ENCODE measurements around the gene GRK3. TPM values are rescaled to one million over a fixed set of nuclear protein-coding genes. Genes with fewer than 3 reads are reported as not detected.

GRK3 gene
- total RNA-seq, 4 donors from 2014 or later, result 8.2 to 12.9 (median 10.2) TPM

DNA sequence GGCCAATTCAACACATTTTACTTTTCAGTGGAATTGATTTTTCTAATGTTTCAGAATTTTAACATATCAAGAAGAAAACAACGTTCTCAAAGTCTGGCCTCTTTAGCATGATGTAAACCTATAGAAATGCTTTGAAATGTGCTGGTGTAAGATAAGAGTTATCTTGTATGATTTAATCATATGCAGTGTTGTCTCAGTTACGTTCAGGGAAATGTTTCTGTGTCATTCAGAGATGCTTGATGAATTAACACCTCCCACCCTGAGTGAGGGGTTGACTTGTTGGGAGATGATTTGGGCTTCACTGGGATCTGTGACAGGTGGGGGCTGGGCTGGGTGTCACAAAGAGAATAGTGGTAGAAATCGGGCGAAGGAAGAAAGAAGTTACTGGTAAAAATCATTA, 161.8 kb downstream of the GRK3 start:
- TF ChIP-seq POLR2A (IDR thresholded peaks at IDR 0.05) (no peak), EP300 (IDR thresholded peaks at IDR 0.05) (no peak)
- TF ChIP-seq, protein P1, sequence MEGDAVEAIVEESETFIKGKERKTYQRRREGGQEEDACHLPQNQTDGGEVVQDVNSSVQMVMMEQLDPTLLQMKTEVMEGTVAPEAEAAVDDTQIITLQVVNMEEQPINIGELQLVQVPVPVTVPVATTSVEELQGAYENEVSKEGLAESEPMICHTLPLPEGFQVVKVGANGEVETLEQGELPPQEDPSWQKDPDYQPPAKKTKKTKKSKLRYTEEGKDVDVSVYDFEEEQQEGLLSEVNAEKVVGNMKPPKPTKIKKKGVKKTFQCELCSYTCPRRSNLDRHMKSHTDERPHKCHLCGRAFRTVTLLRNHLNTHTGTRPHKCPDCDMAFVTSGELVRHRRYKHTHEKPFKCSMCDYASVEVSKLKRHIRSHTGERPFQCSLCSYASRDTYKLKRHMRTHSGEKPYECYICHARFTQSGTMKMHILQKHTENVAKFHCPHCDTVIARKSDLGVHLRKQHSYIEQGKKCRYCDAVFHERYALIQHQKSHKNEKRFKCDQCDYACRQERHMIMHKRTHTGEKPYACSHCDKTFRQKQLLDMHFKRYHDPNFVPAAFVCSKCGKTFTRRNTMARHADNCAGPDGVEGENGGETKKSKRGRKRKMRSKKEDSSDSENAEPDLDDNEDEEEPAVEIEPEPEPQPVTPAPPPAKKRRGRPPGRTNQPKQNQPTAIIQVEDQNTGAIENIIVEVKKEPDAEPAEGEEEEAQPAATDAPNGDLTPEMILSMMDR (IDR thresholded peaks at IDR 0.05), result no peak
- Histone ChIP-seq H3K4me3 (no peak overlapping the region), H3K9me3 (no peaks in the 10 kb centered on the region), H3K27ac (no peak overlapping the region), H3K4me1 (no peaks in the 10 kb centered on the region), H3K27me3 (no peaks in the 10 kb centered on the region), H3K36me3 (peaks cover 0 to 6% (median 0%) of the 10 kb centered on the region in 3 donors)
- DNase-seq (ENCODE audit: low spot score in 2 of 2), result no peak
- 54 to 56% methylated on average over 4 of the region's 4 CpGs for WGBS, 2 donors

DNA sequence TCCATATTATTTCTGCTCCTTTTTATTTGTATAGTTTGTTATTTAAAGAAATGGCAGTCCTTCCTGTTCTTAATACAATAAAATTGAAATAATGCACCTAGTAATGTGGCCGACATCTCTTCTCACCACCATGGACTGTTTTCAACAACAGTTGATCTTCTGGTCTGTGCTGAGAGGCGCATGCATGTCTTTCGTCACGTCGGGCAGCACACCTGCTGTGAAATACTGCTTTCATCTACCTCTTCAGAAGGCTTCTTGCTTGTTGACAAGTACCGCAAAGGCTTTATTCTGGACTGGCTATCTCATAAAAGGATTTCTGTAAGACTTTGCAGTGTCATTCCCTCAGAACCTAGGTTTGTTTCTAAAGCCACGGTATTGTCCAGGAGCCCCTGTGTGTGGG, 163.6 kb downstream of the GRK3 start:
- H3K36me3 ChIP-seq, result no peaks in the 10 kb centered on the region
- DNase-seq (ENCODE audit: low spot score in 2 of 2), result no peak
- 79 to 86% methylated on average over 7 of the region's 7 CpGs for WGBS, 2 donors
- no peaks in the 10 kb centered on the region for H3K27me3 ChIP-seq
- H3K4me3 ChIP-seq, result no peak overlapping the region
- no peaks in the 10 kb centered on the region for H3K4me1 ChIP-seq
- H3K27ac ChIP-seq, result no peak overlapping the region
- TF ChIP-seq, protein P1 (IDR thresholded peaks at IDR 0.05), result no peak
- no peak for TF ChIP-seq EP300 (IDR thresholded peaks at IDR 0.05)
- TF ChIP-seq POLR2A (IDR thresholded peaks at IDR 0.05), result no peak
- no peaks in the 10 kb centered on the region for H3K9me3 ChIP-seq

DNA sequence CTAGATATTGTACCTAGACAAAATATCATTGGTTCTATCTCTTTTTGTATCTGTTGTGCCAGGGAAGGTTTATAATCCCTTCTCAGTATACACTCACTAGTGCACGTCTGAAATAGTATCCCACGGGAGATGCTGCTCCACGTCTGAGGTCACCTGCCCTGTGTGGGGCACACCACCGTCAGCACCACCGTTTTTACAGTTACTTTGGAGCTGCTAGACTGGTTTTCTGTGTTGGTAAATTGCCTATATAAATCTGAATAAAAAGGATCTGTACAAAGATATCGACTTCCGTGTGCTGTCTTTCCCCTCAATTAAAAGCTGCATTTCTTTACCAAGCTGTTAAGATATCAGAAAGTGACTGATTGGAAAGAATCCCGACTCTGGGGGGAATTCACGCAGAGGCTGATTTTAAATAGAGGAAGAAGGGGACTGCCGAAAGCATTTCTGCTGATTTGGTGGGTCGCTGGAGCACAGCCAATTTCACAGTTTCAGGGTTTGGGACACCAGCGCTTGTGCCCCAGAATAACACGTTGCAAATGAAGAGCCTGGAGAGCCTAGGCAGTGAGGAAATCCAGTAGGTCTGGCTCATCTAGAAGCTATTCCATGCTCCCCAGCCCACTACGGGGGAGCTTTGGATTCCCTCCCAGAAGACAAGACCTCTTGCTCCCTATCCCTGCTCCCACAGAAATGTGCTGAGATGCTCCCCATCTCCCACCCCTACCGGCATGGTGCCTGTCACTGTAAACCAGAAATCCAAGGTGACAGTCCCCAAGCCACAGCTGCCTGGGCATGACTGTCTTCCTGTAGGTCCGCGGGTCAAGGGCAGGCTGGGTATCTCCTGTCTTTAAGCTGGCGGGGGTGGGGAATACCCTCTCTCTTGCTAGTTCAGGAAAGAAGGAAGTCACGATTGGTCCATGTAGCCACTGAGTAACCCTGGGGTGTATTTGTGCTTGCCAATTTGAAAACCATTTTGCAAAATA, 164.8 kb downstream of the GRK3 start:
- Histone ChIP-seq H3K4me3 (no peak overlapping the region), H3K4me1 (no peaks in the 10 kb centered on the region), H3K27ac (no peak overlapping the region), H3K27me3 (no peaks in the 10 kb centered on the region), H3K36me3 (no peaks in the 10 kb centered on the region), H3K9me3 (no peaks in the 10 kb centered on the region)
- DNase-seq (ENCODE audit: low spot score in 2 of 2), result no peak
- TF ChIP-seq EP300 (IDR thresholded peaks at IDR 0.05) (no peak), POLR2A (IDR thresholded peaks at IDR 0.05) (no peak)
- TF ChIP-seq, protein P1 (IDR thresholded peaks at IDR 0.05), result no peak
- WGBS, 2 donors, result 72 to 75% methylated on average over 18 to 19 of the region's 19 CpGs

DNA sequence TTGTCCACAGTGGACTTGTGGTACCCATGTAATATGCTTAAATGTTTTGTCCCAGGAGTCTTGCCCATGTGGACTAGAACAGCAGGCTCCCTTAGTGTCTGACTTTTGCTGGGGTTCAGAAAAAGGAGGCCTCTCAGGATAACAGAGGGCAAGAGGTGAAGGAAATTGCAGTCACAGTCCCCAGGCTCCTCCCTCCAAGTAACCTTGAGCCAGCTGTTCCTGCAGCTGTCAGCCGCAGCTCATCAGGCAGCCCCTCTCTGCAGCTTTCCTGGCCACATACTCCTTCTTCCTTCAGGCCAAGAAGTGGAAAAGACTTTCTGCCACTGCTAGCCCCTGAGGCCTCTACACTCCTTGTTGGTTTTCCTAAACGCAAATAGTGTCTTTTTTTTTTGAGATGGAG, 171.2 kb downstream of the GRK3 start:
- Histone ChIP-seq H3K9me3 (no peaks in the 10 kb centered on the region), H3K27ac (no peak overlapping the region), H3K4me1 (no peaks in the 10 kb centered on the region), H3K4me3 (no peak overlapping the region), H3K36me3 (no peaks in the 10 kb centered on the region), H3K27me3 (no peaks in the 10 kb centered on the region)
- TF ChIP-seq EP300 (IDR thresholded peaks at IDR 0.05) (no peak), POLR2A (IDR thresholded peaks at IDR 0.05) (no peak)
- TF ChIP-seq, protein P1 (IDR thresholded peaks at IDR 0.05), result no peak
- DNase-seq (ENCODE audit: low spot score in 2 of 2), result no peak
- WGBS, 2 donors, result 65 to 90% methylated on average over 2 of the region's 2 CpGs

DNA sequence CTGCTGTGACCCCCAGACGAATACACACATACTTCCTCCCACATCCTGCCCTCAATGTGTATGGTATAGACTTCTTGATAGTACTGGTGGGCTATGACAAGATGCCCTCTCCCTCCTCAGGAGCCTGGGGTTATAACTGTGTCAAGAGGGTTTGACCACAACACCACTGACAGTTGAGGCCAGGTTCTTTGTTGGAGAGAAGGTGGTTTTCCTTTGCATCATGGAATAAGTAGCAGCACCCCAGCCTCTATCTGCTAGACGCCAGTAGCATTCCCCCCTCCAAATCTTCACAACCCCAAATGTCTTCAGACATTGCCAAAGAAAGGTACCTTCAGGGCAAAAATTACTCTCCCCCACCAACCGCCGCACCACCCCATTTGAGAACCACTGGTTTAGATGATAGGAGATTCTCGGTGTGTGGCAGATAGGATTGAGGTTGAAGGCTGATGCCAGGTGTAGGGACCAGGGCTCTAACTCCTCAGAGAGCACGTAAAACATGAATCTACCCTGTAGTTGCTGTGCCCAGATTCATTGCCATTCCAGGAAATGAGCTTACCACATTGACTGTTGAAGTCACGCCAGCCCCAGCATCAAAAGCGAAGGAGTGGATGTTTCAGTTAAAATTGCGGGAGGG, 172.0 kb downstream of the GRK3 start:
- Histone ChIP-seq H3K27ac (no peak overlapping the region), H3K36me3 (no peaks in the 10 kb centered on the region), H3K4me1 (no peaks in the 10 kb centered on the region), H3K27me3 (no peaks in the 10 kb centered on the region), H3K4me3 (no peak overlapping the region), H3K9me3 (no peaks in the 10 kb centered on the region)
- WGBS, 2 donors, result 82 to 83% methylated on average over 8 to 9 of the region's 9 CpGs
- DNase-seq (ENCODE audit: low spot score in 2 of 2), result no peak
- TF ChIP-seq, protein P1 (IDR thresholded peaks at IDR 0.05), result no peak
- TF ChIP-seq POLR2A (IDR thresholded peaks at IDR 0.05) (no peak), EP300 (IDR thresholded peaks at IDR 0.05) (no peak)
